22Rv1 (cell line): ENCODE results near the gene PRR23C.
"Not testable (repeated sequence)": the region's sequence is repeated elsewhere in the genome, so short reads cannot be mapped to it uniquely, and the experiment has no call there.

Source experiments
- H3K27ac ChIP-seq: fragments of 450-650 bp; 2 replicates; pipeline ENCODE4 v1.5.1; 2017
- CTCF ChIP-seq: fragments of 450-650 bp; IDR thresholded peaks from 2 replicates; pipeline ENCODE4 v1.5.1; 2017; ENCODE audit warnings: mild to moderate bottlenecking
- ZFX ChIP-seq: fragments of 450-650 bp; IDR thresholded peaks from 2 replicates; pipeline ENCODE4 v1.6.1; 2017; ENCODE audit warnings: antibody characterized with exemption, borderline replicate concordance

PRR23C gene

GRCh38 chr3:139052802-139053600, 8.3 kb upstream of the PRR23C start:
- no peak overlapping the region for H3K27ac ChIP-seq
- TF ChIP-seq CTCF (no peak), ZFX (no peak)

- TF ChIP-seq CTCF (no peak), ZFX (no peak)
- H3K27ac ChIP-seq: no peak overlapping the region
Measured at GRCh38 chr3:139043554-139044365, 932 bp downstream of the PRR23C start.

GRCh38 chr3:139037478-139037877, 7.2 kb downstream of the PRR23C start:
- no peak overlapping the region for H3K27ac ChIP-seq
- no peak for TF ChIP-seq CTCF
- no peak for TF ChIP-seq ZFX

- H3K27ac ChIP-seq: no peak overlapping the region
- no peak for TF ChIP-seq CTCF
- no peak for TF ChIP-seq ZFX
Measured at GRCh38 chr3:139032326-139033002, 12.2 kb downstream of the PRR23C start.

GRCh38 chr3:139030576-139030975, 14.1 kb downstream of the PRR23C start:
- H3K27ac ChIP-seq: not testable (repeated sequence)

GRCh38 chr3:139024968-139025367, 19.7 kb downstream of the PRR23C start:
- no peak overlapping the region for H3K27ac ChIP-seq
- TF ChIP-seq CTCF (no peak), ZFX (no peak)

- no peak within 1 kb of the TSS for H3K27ac ChIP-seq
- TF ChIP-seq ZFX (no peak), CTCF (peak; percentile 65)
Measured at GRCh38 chr3:139020868-139021234, 23.8 kb downstream of the PRR23C start, which contains the start of gene PRR23B. Gene PRR23B, minus strand, starts transcription at chr3:139020926. Its CDS starts 265 bp downstream, at chr3:139020661.
